Activated CD4-positive, CD25-positive, alpha-beta regulatory T cell treated with anti-CD3 and anti-CD28 coated beads, Interleukin-2, amount 50 U/mL, for 24 hours (primary cell): ENCODE results near the gene PELO.
"Not testable (repeated sequence)": the region's sequence is repeated elsewhere in the genome, so short reads cannot be mapped to it uniquely, and the experiment has no call there.

Source experiments
- ATAC-seq, 2 donors: fragments of 150-1000 bp; cut with Tn5 transposase; one replicate each; pipeline ENCODE4 v1.10.0; 2021; ENCODE audit warnings: mild to moderate bottlenecking in 1 of 2, moderate library complexity in 1 of 2

Gene PELO, protein sequence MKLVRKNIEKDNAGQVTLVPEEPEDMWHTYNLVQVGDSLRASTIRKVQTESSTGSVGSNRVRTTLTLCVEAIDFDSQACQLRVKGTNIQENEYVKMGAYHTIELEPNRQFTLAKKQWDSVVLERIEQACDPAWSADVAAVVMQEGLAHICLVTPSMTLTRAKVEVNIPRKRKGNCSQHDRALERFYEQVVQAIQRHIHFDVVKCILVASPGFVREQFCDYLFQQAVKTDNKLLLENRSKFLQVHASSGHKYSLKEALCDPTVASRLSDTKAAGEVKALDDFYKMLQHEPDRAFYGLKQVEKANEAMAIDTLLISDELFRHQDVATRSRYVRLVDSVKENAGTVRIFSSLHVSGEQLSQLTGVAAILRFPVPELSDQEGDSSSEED

DNA sequence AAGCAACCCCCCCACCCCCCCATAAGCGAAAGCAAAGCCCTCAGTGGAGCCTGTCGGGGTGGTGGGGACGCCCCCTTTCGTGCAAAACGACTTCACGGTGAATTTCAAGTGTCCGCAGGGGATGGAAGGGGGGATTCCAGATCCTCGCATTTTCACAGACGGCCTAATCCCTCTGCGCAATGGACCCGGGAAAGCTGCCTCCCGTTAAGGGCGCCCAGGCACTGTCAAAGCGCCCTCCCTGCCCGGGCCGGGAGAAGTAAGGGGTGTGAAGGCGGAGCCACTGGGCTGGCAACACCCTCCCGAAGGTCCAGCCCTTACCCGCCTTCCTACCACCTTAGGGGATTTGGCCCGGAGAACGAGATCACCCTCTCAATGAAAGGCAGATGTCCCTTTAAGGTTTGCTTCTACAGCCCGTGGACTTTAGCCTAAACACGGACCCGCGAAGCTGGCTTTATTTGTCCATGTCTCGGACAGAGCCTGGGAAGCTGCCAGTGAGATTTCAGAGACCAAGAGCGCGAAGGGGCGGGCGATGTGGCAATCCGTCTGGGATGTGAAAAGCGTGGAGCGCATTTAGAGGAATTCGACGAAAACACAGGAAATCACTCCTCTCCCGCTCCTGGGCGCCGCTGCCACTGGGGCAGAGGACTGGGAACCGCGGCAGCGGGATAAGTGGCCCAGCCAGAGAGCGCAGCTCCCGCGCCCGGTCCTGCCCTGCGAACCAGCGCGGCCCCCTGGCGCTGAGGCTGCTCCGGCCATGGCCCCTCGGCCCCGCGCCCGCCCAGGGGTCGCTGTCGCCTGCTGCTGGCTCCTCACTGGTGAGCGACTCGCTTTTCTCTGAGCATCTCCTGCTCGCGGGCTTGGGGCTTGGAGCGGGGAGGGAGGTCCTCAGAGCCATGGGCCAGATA lies at the start of gene PELO, which contains the start of gene ITGA1:
PELO (plus strand) TSS at position 317 of the 905 bp plus-strand sequence. CDS start 12,479 bp downstream, outside the sequence.
ITGA1 (plus strand) TSS at position 317 of the 905 bp plus-strand sequence; CDS start at position 755, 438 bp downstream.
- ATAC-seq = peak; percentile 72 to 73

GRCh38 chr5:52738095-52738506 lies 49.6 kb upstream of the PELO start:
- no peak for ATAC-seq

DNA sequence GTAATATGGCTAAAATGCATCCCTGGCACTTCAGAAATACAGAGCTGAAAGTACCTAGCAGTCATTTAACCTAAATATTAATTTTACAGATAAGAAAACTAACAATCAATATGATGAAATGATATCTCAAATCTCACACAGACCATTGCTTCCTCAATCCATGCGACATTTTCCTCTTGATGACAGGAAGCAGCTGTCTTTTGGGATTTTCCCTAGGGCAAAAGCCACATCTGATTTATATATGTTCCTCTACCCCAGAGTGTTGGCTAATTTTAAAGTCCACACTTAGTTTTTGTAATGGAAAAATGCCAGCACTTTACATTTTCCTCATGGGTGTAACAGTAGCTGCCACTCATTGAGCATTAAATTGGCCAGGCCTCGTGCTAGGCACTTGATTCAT lies 47.7 kb upstream of the PELO start:
- no peak for ATAC-seq

DNA sequence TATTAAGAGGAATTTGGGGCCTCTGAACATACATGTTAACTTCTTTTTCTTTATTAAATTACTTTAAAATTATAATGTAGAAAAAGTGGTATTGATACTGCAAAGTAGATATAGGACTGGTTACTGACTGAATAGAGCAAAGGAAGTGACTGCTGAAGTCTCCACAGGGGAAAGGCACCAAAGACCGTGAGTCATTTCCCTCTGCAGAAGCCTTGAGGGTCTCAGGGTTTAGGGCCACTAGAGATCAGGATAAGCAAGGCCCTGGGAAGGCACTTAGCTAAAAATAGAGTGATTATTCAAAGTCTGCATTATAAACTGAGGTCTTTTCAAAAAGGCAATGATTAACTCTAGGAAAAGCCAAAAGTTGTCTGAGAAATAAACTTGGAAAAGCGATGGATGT lies 44.7 kb upstream of the PELO start:
- no peak for ATAC-seq

DNA sequence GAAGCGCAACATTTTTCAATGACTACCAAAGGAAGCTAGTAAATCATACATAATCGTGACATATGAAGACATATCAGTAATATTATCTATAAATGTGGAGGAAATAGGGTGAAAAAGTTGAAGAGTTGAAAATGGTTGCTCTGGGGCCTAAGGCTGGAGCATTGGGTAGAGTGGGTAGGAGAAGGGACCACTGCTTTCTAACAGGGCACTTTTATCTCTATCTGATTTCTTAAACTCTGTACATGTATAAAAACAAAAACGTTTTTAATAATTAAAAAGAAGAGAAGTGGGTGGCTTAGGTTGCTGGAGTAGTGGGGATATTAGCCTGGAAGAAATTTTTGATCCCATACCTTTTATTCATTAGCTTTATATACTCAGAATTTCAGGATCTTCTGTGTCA lies 44.2 kb upstream of the PELO start:
- ATAC-seq = no peak

- ATAC-seq = peak; percentile 91 to 93
Measured at GRCh38 chr5:52743970-52744369, 43.7 kb upstream of the PELO start.

DNA sequence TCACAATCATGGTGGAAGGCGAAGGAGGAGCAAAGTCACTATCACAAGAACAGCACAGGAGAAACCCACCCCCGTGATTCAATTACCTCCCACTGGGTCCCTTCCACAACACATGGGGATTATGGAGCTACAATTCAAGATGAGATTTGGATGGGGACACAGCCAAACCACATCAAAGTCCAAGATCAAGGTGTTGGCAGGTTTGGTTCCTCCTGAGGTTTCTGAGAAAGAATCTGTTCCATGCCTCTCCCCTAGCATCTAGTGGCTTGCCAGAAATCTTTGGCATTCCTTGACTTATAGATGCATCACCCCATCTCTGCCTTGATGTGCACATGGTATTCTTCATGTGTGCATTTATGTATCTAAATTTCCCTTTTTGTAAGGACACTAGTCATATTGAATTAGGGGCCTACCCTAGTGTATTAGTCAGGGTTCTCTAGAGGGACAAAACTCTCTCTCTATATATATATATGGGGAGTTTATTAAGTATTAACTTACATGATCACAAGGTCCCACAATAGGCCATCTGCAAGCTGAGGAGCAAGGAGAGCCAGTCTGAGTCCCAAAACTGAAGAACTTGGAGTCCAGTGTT lies 42.8 kb upstream of the PELO start:
- not testable (repeated sequence) for ATAC-seq

GRCh38 chr5:52746539-52746938 lies 41.2 kb upstream of the PELO start:
- ATAC-seq = no peak

GRCh38 chr5:52748590-52748989 lies 39.1 kb upstream of the PELO start:
- no peak for ATAC-seq

GRCh38 chr5:52749666-52750065 lies 38.0 kb upstream of the PELO start:
- no peak for ATAC-seq

DNA sequence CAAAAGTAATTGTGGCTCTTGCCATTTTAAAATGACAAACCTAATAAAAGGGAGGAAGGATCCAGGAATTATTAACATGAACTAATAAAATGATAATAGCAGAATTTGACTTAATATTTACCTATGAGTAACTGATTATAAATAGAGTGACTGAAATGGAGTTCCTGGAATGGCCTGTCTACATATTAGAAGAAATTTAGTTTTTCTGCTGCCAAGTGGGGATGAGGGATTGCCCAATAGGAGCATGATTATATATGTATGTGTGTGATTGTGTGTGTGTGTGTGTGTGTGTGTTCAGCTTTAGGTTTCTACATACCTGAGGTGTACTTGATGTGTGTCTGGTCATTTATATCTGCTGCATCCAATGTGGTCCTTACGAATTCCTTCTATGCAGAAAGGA lies 36.6 kb upstream of the PELO start:
- ATAC-seq = no peak

GRCh38 chr5:52754051-52754450 lies 33.7 kb upstream of the PELO start:
- no peak for ATAC-seq

GRCh38 chr5:52757527-52757926 lies 30.2 kb upstream of the PELO start:
- no peak for ATAC-seq

DNA sequence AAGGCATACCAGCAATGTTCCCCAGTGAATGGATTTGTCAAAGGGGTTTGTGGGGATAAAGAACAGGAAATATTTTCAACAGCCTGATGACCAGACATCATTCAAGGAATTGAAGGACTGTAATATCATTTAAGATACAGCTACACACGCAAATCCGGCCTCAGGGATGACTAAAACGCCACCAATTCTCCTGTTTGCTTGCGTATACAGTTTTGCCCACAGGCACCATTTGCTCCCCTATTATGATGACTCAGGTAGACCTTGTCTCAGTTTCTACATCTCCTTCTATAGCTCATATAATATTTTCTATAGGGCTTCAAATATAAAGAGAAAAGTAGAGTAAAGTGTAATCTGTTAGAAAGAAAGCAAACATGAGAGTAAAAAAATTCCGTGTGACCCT lies 29.7 kb upstream of the PELO start:
- no peak for ATAC-seq

GRCh38 chr5:52759331-52759730 lies 28.4 kb upstream of the PELO start:
- no peak for ATAC-seq

DNA sequence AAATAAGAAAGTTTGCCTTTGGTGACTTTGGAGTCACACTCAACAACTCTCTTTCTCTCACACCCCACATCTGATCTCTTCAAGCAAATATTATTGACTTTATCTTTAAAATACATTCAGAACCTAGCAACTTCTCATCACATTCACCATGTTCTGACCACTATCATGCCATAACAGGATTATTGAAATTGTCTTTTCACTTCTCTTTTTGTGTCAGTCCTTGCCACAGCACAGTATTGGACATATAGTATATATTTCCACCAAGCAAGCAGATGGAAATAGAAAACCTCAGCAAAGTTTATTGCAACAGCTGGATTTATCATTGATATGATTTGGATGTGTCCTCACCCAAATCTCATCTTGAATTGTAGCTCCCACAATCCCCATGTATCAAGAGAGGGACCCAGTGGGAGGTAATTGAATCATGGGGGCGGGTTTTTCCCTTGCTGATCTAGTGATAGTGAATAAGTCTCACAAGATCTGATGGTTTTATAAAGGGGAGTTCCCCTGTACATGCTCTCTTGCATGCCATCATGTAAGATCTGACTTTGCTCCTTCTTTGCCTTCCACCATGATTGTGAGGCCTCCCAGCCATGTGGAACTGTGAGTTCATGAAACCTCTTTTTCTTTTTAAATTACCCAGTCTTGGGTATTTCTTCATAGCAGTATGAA lies 26.9 kb upstream of the PELO start:
- peak; percentile 33 to 58 for ATAC-seq

DNA sequence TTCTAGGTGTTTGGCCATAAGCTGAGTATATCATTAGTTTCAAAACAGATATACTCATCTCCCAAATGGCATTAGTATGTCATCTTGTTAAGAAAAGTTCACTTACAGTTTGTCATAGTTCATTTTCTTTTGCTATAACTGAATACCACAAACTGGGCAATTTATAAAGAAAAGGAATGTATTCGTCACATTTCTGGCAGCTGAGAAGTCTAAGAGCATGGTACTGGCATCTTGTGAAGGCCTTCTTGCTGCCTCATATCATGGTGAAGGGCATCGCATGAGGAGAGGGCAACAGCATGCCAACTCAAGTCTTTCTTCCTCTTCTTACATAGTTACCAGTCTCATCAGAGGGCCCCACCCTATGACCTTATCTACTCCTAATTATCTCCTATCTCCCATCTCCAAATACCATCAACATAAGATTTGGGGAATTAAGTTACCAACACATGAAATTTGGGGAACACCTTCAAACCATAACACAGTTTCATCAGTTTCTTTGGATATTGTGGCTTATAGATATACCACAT lies 20.4 kb upstream of the PELO start:
- ATAC-seq = no peak

- no peak for ATAC-seq
Measured at GRCh38 chr5:52767766-52768480, 19.8 kb upstream of the PELO start.

GRCh38 chr5:52769061-52769460 lies 18.7 kb upstream of the PELO start:
- ATAC-seq = no peak

DNA sequence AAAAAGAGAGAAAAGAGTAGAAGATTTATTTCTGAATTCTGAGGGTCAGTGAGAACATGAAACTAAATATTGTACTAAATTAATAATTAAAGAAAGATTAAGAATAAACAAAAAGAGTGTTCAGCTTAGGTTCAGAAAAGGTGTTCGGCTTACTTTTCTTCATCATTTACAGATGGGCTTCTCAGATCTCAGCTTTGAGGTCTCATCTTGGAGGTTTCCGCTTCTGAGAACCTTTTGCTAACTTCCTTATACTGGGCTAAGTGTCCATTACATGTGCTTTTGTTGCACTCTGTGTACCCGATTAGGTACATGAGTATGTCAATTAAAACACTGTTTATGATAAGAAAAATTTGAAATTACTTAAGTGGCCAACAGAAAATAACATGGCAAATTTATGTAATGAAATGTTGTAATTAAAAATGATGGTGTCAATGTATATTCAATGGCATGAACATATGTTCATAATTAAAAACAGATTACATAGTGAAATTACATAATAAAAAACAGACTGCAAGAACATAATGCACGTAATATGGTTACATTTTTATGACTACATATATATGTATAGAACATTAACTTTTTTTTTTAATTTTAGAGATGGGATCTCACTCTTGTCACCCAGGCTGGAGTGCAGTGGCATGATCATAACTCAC lies 17.3 kb upstream of the PELO start:
- no peak for ATAC-seq
